ENCODE results near the gene PPP3CA. TPM values are rescaled to one million over a fixed set of nuclear protein-coding genes. Genes with fewer than 3 reads are reported as not detected.

Gene PPP3CA
- total RNA-seq, 3 donors from 2014 or later: 32.4 to 59.6 (median 47.8) TPM

- no peaks in the 10 kb centered on the region for H3K4me1 ChIP-seq
- no peak for DNase-seq (ENCODE audit: low spot score in 2 of 2)
- no peaks in the 10 kb centered on the region for H3K36me3 ChIP-seq
- H3K27ac ChIP-seq: no peak overlapping the region
- no peak overlapping the region for H3K4me3 ChIP-seq
- TF ChIP-seq POLR2AphosphoS5 (IDR thresholded peaks at IDR 0.05) (no peak), CTCF (IDR thresholded peaks at IDR 0.05) (no peak), POLR2A (IDR thresholded peaks at IDR 0.05) (no peak)
- no peaks in the 10 kb centered on the region for H3K27me3 ChIP-seq
- no peaks in the 10 kb centered on the region for H3K9me3 ChIP-seq
- intact Hi-C loops (cut with DNase I; ENCODE audit: low total_unique reads): no loop called here
Observed at GRCh38 chr4:101253121-101253520, 94.2 kb downstream of the PPP3CA start.

- no peaks in the 10 kb centered on the region for H3K4me1 ChIP-seq
- H3K36me3 ChIP-seq: no peaks in the 10 kb centered on the region
- TF ChIP-seq POLR2A (IDR thresholded peaks at IDR 0.05) (no peak), POLR2AphosphoS5 (IDR thresholded peaks at IDR 0.05) (no peak), CTCF (IDR thresholded peaks at IDR 0.05) (no peak)
- no peaks in the 10 kb centered on the region for H3K9me3 ChIP-seq
- H3K27ac ChIP-seq: no peak overlapping the region
- no peaks in the 10 kb centered on the region for H3K27me3 ChIP-seq
- no peak for DNase-seq (ENCODE audit: low spot score in 2 of 2)
- intact Hi-C loops (cut with DNase I; ENCODE audit: low total_unique reads): no loop called here
- H3K4me3 ChIP-seq: no peak overlapping the region
Observed at GRCh38 chr4:101252721-101253120, 94.6 kb downstream of the PPP3CA start.

GRCh38 chr4:101251261-101251660 lies 96.1 kb downstream of the PPP3CA start:
- intact Hi-C loops (cut with DNase I; ENCODE audit: low total_unique reads): no loop called here
- Histone ChIP-seq H3K4me3 (no peak overlapping the region), H3K27ac (no peak overlapping the region), H3K36me3 (no peaks in the 10 kb centered on the region), H3K4me1 (no peaks in the 10 kb centered on the region), H3K9me3 (no peaks in the 10 kb centered on the region), H3K27me3 (no peaks in the 10 kb centered on the region)
- DNase-seq (ENCODE audit: low spot score in 2 of 2): no peak
- TF ChIP-seq CTCF (IDR thresholded peaks at IDR 0.05) (no peak), POLR2AphosphoS5 (IDR thresholded peaks at IDR 0.05) (no peak), POLR2A (IDR thresholded peaks at IDR 0.05) (no peak)

- no peaks in the 10 kb centered on the region for H3K27me3 ChIP-seq
- no peak overlapping the region for H3K27ac ChIP-seq
- no peaks in the 10 kb centered on the region for H3K36me3 ChIP-seq
- H3K4me1 ChIP-seq: no peaks in the 10 kb centered on the region
- H3K9me3 ChIP-seq: no peaks in the 10 kb centered on the region
- no peak for DNase-seq (ENCODE audit: low spot score in 2 of 2)
- TF ChIP-seq CTCF (IDR thresholded peaks at IDR 0.05) (no peak), POLR2AphosphoS5 (IDR thresholded peaks at IDR 0.05) (no peak), POLR2A (IDR thresholded peaks at IDR 0.05) (no peak)
- intact Hi-C loops (cut with DNase I; ENCODE audit: low total_unique reads): no loop called here
- no peak overlapping the region for H3K4me3 ChIP-seq
Observed at GRCh38 chr4:101244349-101244748, 103.0 kb downstream of the PPP3CA start.

GRCh38 chr4:101242441-101242840 lies 104.9 kb downstream of the PPP3CA start:
- TF ChIP-seq POLR2A (IDR thresholded peaks at IDR 0.05) (no peak), POLR2AphosphoS5 (IDR thresholded peaks at IDR 0.05) (no peak), CTCF (IDR thresholded peaks at IDR 0.05) (no peak)
- H3K9me3 ChIP-seq: no peaks in the 10 kb centered on the region
- DNase-seq (ENCODE audit: low spot score in 2 of 2): no peak
- no peaks in the 10 kb centered on the region for H3K27me3 ChIP-seq
- no peak overlapping the region for H3K27ac ChIP-seq
- H3K36me3 ChIP-seq: no peaks in the 10 kb centered on the region
- no peaks in the 10 kb centered on the region for H3K4me1 ChIP-seq
- no peak overlapping the region for H3K4me3 ChIP-seq
- intact Hi-C loops (cut with DNase I; ENCODE audit: low total_unique reads): no loop called here

All from breast epithelium (tissue), 4 donors.